MCF 10A (cell line): ENCODE measurements around the gene PLEKHG1. TPM values are rescaled to one million over a fixed set of nuclear protein-coding genes. Genes with fewer than 3 reads are reported as not detected.

ENCODE experiments used
- BruUV-seq: library from RNA; stranded (reverse); fragments of 400-500 nt; replicated peaks from 2 replicates; lab custom pipeline; 2021; lab: Mats Ljungman, UMichigan
- CTCF ChIA-PET: fragments of 300-600 bp; sonication (Branson Sonifier 250); formaldehyde crosslinking; extraction: SDS; loops from one replicate; lab custom pipeline; 2021; ENCODE audit warnings: antibody characterized with exemption, inconsistent platforms; lab: Yijun Ruan, JAX
- POLR2A ChIA-PET: fragments of 300-600, 350-650 bp; sonication (Branson Sonifier 250); formaldehyde crosslinking; extraction: SDS; loops from one replicate; lab custom pipeline; 2020; ENCODE audit warnings: antibody characterized with exemption, inconsistent platforms; lab: Yijun Ruan, JAX
- DNase-seq: peaks from one replicate; pipeline ENCODE4 v3.0.0-alpha.2; 2018; ENCODE audit not compliant: unreplicated experiment
- H3K27ac Mint-ChIP-seq: one replicate; pipeline ENCODE4 v1.8.0; 2022; ENCODE audit warnings: mild to moderate bottlenecking, low read depth, mixed read lengths; ENCODE audit not compliant: unreplicated experiment
- H3K27me3 Mint-ChIP-seq: one replicate; pipeline ENCODE4 v1.8.0; 2022; ENCODE audit warnings: mixed read lengths; ENCODE audit not compliant: insufficient read depth, unreplicated experiment
- H3K36me3 Mint-ChIP-seq: one replicate; pipeline ENCODE4 v1.8.0; 2022; ENCODE audit warnings: mild to moderate bottlenecking, moderate library complexity, mixed read lengths; ENCODE audit not compliant: insufficient read depth, unreplicated experiment
- H3K4me1 Mint-ChIP-seq: one replicate; pipeline ENCODE4 v1.8.0; 2022; ENCODE audit warnings: mixed read lengths; ENCODE audit not compliant: insufficient read depth, unreplicated experiment
- H3K4me3 Mint-ChIP-seq: one replicate; pipeline ENCODE4 v1.8.0; 2022; ENCODE audit warnings: mild to moderate bottlenecking, moderate library complexity, mixed read lengths; ENCODE audit not compliant: unreplicated experiment
- H3K9me3 Mint-ChIP-seq: one replicate; pipeline ENCODE4 v1.8.0; 2022; ENCODE audit warnings: mixed read lengths; ENCODE audit not compliant: unreplicated experiment
- intact Hi-C: fragments of 100-400 bp; cut with micrococcal nuclease; formaldehyde crosslinking; loops from 2 replicates; pipeline ENCODE4 v1.14.1; 2022
- total RNA-seq: library from RNA; stranded (reverse); gene quantifications from 2 replicates; pipeline ENCODE4 v1.2.3, GENCODE V29; 2022
- TF ChIP-seq, protein P1 (sequence below): fragments of 200-600 bp; IDR thresholded peaks from one replicate; pipeline ENCODE4 v1.8.0; 2022; ENCODE audit warnings: antibody characterized with exemption, mild to moderate bottlenecking; ENCODE audit not compliant: unreplicated experiment

The PLEKHG1 gene
- total RNA-seq, 1 experiment from 2014 or later, result 11.6 TPM

DNA sequence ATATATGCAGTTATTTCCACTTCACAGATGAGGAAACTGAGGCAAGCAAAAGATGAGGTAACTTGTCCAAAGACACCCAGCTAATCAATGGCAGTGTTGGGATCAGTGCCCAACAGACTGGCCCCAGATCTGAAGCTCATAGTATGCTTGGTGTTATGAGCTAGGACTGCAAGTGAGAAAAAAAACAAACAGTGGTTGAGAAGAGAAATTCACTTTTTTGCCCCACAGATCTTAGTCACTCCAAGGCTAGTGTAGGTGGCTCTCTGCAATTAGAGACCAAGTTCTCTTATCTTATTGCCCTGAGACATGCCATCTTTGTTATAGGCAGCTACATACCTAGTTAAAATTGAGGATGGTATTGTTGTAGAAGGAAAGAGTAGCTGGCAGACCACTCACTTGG is 16.3 kb downstream of the PLEKHG1 start:
- H3K4me1 Mint-ChIP-seq, result no peaks in the 10 kb centered on the region

DNA sequence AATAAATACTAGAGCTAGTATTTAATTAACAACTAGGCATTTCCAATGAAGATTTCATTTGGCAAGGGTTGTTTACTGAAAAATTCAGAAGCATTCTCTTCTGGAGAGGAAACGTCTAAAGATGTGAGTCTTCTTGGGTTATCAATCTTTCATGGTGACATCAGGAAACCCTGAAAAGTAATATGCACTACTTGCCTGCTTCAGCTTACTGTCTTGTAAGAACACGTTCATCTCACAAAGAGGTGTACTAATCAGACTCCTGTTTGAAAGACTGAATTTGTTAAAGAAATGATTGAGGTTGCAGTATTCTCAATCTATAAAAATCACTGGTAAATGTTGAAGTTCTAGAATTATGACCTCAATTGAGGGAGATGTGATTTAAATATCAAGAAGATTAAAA is 16.9 kb downstream of the PLEKHG1 start:
- ChIA-PET CTCF (interaction anchor here (0.5 to 0.7 kb wide), 3 partner anchors 13 to 1447 kb away, joined by 3 read pairs; no protein-coding TSS in a partner anchor), POLR2A (no interaction called here)
- no peaks in the 10 kb centered on the region for H3K27me3 Mint-ChIP-seq
- no peak for DNase-seq
- no peak overlapping the region for H3K27ac Mint-ChIP-seq
- no TSS peak for BruUV-seq
- intact Hi-C loops, result no loop called here
- H3K4me3 Mint-ChIP-seq, result no peak overlapping the region
- H3K36me3 Mint-ChIP-seq, result no peaks in the 10 kb centered on the region
- no peaks in the 10 kb centered on the region for H3K4me1 Mint-ChIP-seq
- TF ChIP-seq, protein P1, sequence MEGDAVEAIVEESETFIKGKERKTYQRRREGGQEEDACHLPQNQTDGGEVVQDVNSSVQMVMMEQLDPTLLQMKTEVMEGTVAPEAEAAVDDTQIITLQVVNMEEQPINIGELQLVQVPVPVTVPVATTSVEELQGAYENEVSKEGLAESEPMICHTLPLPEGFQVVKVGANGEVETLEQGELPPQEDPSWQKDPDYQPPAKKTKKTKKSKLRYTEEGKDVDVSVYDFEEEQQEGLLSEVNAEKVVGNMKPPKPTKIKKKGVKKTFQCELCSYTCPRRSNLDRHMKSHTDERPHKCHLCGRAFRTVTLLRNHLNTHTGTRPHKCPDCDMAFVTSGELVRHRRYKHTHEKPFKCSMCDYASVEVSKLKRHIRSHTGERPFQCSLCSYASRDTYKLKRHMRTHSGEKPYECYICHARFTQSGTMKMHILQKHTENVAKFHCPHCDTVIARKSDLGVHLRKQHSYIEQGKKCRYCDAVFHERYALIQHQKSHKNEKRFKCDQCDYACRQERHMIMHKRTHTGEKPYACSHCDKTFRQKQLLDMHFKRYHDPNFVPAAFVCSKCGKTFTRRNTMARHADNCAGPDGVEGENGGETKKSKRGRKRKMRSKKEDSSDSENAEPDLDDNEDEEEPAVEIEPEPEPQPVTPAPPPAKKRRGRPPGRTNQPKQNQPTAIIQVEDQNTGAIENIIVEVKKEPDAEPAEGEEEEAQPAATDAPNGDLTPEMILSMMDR, result no peak
- no peaks in the 10 kb centered on the region for H3K9me3 Mint-ChIP-seq

More for the DNA sequence above, 16.3 kb downstream of the PLEKHG1 start:
- ChIA-PET CTCF (interaction anchor here (0.5 to 1.2 kb wide), 5 partner anchors 13 to 1447 kb away, joined by 3 to 5 read pairs (median 3); no protein-coding TSS in a partner anchor), POLR2A (interaction anchor here (1.0 kb wide), 1 partner anchor 9 kb away, joined by 4 read pairs; no protein-coding TSS in a partner anchor)
- DNase-seq, result no peak
- Mint-ChIP-seq H3K4me3 (no peak overlapping the region), H3K27ac (no peak overlapping the region), H3K9me3 (no peaks in the 10 kb centered on the region), H3K27me3 (no peaks in the 10 kb centered on the region), H3K36me3 (no peaks in the 10 kb centered on the region)
- intact Hi-C loops, result no loop called here
- TF ChIP-seq, protein P1, result no peak
- BruUV-seq, result no TSS peak

DNA sequence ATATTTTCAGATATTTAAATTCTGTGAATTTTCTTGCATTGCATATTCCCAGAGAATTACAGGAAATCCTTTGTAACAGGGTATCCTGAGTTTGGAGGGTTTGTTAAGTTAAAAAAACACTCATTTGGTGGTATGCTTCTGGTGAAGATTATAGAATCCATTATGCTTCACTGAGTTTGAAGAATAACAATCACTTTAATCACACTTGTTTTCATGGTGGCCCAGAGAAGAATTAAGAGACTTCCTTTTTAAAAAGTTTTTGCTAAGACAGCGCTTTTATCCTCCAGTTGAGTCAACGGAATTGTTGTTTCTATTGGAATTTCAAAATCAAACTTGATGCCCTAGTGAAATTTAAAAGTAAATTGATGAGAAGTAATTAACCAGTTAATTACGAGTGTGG is 17.4 kb downstream of the PLEKHG1 start:
- TF ChIP-seq, protein P1, result no peak
- intact Hi-C loops, result no loop called here
- Mint-ChIP-seq H3K36me3 (no peaks in the 10 kb centered on the region), H3K27ac (no peak overlapping the region), H3K4me1 (no peaks in the 10 kb centered on the region), H3K27me3 (no peaks in the 10 kb centered on the region), H3K4me3 (no peak overlapping the region), H3K9me3 (no peaks in the 10 kb centered on the region)
- BruUV-seq, result no TSS peak
- no peak for DNase-seq
- ChIA-PET CTCF (interaction anchor here (0.6 kb wide), 1 partner anchor 16 kb away, joined by 4 read pairs; no protein-coding TSS in a partner anchor), POLR2A (interaction anchor here (1.2 kb wide), 1 partner anchor 14 kb away, joined by 3 read pairs; no protein-coding TSS in a partner anchor)

DNA sequence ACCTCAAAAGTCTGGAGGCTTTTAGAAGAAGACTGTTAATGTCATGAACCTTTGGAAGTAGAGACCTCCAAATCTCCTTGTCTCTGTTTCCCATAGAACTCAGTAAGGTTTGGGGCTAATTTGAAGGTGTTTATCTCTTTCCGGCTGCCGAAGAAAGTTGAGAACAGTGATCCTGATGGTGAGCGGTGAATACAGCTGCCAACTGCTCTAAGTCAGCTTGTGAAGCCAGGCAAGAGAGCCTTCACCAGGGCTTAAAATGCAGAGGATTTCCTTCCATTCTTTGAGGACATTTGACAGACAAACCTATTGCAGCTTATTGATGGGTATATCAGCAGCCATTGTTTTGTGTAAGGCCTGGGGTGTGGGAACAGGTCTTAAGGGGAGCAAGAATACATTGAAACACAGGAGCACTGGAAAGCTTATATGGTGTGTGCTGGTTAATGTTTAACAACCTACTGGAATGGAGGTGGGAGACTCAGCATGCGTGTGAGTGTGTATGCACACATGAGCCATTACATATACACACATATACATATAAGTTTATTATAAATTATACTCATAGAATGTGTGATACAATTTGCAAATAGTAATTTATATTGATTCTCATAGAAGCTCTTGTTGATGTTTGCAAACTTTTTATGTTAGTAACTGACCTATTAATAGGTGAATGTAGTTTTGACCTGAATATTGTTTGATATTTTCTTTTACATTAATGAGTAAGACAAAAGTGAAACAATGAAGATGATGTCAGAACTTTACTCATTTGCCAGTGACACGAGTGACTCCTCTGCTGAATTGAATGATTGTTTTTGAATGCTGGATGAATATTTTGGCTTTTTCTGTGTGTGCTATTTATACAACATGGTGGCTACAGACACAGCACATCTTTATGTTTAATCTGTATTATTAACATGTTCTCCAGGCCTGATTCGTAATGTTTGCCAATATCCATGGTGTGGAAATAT is 18.1 kb downstream of the PLEKHG1 start:
- ChIA-PET POLR2A (interaction anchor here (0.9 to 1.2 kb wide), 3 partner anchors 9 to 14 kb away, joined by 3 to 4 read pairs (median 4); no protein-coding TSS in a partner anchor), CTCF (interaction anchor here (0.6 kb wide), 1 partner anchor 17 kb away, joined by 4 read pairs; no protein-coding TSS in a partner anchor)
- TF ChIP-seq, protein P1, result no peak
- BruUV-seq, result no TSS peak
- Mint-ChIP-seq H3K4me3 (no peak overlapping the region), H3K9me3 (no peaks in the 10 kb centered on the region), H3K27ac (no peak overlapping the region), H3K4me1 (no peaks in the 10 kb centered on the region), H3K36me3 (no peaks in the 10 kb centered on the region), H3K27me3 (no peaks in the 10 kb centered on the region)
- no peak for DNase-seq
- intact Hi-C loops, result no loop called here
